ENCODE data around the gene PRPSAP2.
"Not testable (repeated sequence)": the region's sequence is repeated elsewhere in the genome, so short reads cannot be mapped to it uniquely, and the experiment has no call there.

PRPSAP2 gene

GRCh38 chr17:18891541-18891940 is 33.6 kb downstream of the PRPSAP2 start:
- no peak for DNase-seq

- DNase-seq = no peak
Observed at GRCh38 chr17:18896146-18896545, 38.2 kb downstream of the PRPSAP2 start.

- no peak for DNase-seq
Observed at GRCh38 chr17:18896947-18897346, 39.0 kb downstream of the PRPSAP2 start.

GRCh38 chr17:18904482-18904881 is 46.6 kb downstream of the PRPSAP2 start:
- no peak for DNase-seq

- DNase-seq = no peak
Observed at GRCh38 chr17:18905226-18905625, 47.3 kb downstream of the PRPSAP2 start.

DNA sequence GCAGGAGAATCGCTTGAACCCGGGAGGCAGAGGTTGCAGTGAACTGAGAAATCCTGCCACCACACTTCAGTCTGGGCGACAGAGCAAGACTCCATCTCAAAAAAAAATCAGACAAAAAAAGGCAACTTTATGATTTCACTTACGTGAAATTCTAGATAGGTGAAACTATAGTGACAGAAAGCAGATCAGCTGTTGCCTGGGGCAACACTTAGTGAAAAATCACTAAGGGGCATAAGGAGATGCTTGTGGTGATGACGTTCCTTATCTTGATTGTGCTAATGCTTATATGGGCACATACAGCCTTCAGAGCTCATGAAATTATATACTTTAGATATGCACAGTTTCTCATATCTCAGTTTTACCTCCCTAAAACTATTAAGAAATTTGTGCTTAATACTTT is 52.4 kb downstream of the PRPSAP2 start:
- no peak for DNase-seq

DNA sequence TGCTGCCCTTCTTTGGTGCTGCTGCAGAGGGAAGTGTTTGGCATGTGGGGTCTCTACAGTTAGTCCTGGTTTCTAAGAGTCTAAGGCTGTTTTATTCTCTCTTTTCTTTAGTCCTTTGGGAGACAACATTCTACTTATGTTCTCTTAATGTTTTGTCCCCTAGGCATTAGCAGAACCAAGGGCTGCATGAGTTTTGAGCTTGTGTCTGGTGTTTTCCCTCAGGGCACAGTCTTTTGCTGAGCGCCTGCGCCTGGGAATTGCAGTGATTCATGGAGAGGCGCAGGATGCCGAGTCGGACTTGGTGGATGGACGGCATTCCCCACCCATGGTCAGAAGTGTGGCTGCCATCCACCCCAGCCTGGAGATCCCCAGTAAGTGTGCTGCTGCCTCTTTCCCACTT is 53.0 kb downstream of the PRPSAP2 start:
- no peak for DNase-seq

DNA sequence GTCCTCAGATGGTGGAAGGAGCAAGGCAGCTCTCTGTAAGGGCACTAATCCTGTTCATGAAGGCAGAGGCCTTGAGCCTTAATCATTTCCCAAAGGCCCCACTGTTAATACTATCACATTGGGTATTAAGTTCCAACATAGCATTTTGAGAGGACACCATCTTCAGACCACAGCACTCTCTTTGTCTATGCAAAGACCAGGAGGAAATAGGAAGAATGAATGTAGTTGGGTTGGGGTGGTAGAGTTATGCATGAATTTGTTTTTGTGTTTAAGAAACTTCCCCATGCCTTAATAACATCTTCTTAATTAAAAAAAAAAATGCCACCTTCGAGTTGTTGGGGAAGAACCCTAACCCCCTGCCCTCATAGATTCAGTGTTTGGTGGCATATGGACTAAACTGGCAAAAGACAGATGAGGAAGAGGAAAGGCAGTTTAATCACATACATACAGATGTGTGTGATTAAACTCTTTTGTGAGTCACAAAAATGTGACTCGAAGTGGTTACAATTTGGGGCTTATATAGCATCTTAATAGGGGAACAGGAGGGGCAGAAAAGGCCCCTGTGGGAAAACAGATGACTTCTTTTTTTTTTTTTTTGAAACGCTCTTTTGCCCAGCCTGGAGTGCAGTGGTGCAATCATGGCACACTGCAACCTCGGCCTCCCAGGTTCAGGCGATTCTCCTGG is 59.0 kb downstream of the PRPSAP2 start:
- DNase-seq = no peak

- no peak for DNase-seq
Observed at GRCh38 chr17:18917506-18918032, 59.6 kb downstream of the PRPSAP2 start.

GRCh38 chr17:18919963-18920362 is 62.0 kb downstream of the PRPSAP2 start:
- no peak for DNase-seq

GRCh38 chr17:18920911-18921441 is 63.0 kb downstream of the PRPSAP2 start:
- no peak for DNase-seq

GRCh38 chr17:18921485-18921884 is 63.6 kb downstream of the PRPSAP2 start:
- no peak for DNase-seq

GRCh38 chr17:18921912-18922451 is 64.1 kb downstream of the PRPSAP2 start:
- no peak for DNase-seq

DNA sequence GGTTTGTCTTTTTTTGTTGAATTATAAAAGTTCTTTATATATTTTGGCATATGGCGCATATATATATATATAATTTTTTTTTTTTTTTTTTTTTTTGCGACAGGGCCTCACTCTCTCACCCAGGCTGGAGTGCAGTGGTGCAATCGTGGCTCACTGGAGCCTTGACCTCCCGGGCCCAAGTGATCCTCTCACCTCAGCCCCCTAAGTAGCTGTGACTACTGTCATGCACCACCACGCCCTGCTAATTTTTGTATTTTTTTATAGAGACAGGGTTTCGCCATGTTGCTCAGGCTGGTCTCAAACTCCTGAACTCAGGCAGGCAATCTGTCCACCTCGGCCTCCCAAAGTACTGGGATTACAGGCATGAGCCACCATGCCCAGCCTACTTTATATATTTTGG is 64.7 kb downstream of the PRPSAP2 start:
- not testable (repeated sequence) for DNase-seq

DNA sequence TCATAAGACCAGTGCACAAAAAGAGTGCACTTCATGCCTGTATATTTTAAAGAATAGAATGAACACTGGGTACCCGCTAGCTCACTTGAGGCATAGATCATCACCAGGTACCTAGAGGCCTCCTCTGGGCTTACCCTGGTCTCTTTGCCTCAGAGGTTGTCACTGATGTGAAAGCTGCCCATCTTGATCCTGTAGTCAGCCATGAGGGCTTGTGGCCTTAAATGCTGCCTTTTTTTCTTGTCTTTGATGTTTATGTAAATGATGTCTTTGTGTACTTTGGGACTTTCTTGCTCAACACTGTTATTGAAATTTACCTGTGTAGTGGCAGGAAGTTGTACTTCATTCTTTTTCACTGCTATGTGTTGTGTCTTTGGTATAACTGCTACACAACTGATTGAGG is 67.3 kb downstream of the PRPSAP2 start:
- no peak for DNase-seq

GRCh38 chr17:18928628-18929125 is 70.7 kb downstream of the PRPSAP2 start:
- DNase-seq = no peak

DNA sequence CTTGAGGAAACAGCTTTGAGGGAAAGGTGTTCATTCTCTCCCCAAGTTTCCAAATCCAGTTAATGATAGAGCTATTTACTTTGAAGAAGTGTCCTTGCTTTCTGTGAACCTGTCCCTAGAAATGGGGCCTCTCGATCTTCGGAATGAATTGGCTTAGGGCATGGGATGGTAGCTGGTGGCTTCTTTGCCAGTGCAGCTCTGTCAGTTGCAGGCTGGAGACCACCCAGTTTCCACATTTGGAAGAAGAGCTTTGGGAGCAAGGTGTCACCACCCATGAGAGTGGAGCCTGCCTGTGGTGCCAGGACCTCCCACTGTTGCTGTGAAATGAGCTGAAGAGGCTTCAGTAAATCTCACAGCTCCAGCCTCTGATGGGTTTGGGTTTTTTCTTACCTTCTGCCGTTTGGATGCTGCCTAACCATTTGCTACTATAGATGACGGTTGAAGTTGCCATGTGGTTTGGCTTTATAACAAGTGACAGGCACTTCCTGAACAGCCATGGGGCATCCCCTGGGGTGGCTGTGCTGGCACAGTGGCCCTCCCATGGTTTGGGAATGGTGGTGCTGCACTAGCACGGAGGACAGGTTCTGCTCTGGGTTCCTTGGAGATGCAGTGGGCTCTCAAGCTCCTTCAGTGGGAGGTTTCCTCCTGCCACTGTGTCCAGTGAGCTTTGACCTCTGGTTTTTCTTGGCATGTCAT is 74.6 kb downstream of the PRPSAP2 start:
- no peak for DNase-seq

- no peak for DNase-seq
Observed at GRCh38 chr17:18933102-18934058, 75.4 kb downstream of the PRPSAP2 start.

DNA sequence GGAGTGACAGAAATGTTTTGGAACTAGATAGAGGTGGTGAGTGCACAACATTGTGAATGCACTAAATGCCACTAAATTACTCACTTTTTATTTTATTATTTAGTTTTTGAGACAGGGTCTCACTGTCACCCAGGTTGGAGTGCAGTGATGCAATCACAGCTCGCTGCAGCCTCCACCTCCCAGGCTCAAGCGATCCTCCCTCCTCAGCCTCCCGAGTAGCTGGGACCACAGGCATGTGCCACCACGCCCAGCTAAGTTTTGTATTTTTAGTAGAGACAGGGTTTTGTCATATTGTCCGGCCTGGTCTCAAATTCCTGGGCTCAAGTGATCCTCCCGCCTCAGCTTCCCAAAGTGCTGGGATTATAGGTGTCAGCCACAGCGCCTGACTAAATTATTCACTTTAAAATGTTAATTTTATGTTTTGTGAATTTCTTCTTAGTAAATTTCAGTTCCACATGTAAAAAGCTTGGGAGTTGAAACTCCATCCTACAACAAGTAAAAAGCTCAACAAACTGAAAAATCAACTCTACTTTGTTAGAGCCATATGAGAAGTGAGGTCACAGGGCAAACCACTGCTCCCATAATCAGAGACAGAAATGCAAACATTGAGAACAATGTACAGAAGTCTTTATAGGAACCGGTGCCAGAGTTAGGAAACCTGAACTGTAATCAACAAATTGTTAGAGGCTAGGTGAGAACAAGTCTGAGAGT is 80.2 kb downstream of the PRPSAP2 start:
- DNase-seq = no peak

GRCh38 chr17:18938692-18939023 is 80.7 kb downstream of the PRPSAP2 start:
- DNase-seq = no peak

DNA sequence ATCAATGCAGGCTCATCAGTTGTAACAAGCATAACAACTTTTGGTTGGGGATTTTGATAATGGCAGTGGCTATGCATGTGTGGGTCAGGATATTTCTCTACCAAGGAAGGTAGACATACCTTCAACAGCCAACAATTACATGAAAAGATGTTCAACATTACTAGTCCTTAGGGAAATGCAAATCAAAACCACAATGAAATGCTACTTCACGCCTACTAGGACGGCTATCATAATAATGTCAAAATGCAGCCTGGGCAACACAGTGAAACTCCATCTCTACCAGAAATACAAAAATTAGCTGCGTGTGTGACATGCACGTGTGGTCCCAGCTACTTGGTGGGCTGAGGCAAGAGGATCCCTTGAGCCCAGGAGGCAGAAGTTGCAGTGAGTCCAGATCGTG is 86.7 kb downstream of the PRPSAP2 start:
- DNase-seq = no peak

- no peak for DNase-seq
Observed at GRCh38 chr17:18946536-18946935, 88.6 kb downstream of the PRPSAP2 start.
